PC-9 (cell line): Measurements from ENCODE around the gene LRRC46. TPM values are rescaled to one million over a fixed set of nuclear protein-coding genes. Genes with fewer than 3 reads are reported as not detected.

Source experiments
- BruUV-seq: library from RNA; stranded (reverse); fragments of 400-500 nt; replicated peaks from 2 replicates; lab custom pipeline; 2021; lab: Mats Ljungman, UMichigan
- CTCF ChIA-PET: fragments of 300-600 bp; sonication (Branson Sonifier 250); formaldehyde crosslinking; loops from one replicate; lab custom pipeline; 2022; ENCODE audit warnings: antibody characterized with exemption; lab: Charles Lee
- POLR2A ChIA-PET: fragments of 300-600 bp; sonication (Branson Sonifier 250); formaldehyde crosslinking; loops from one replicate; lab custom pipeline; 2022; ENCODE audit warnings: antibody characterized with exemption; ENCODE audit not compliant: unreplicated experiment; lab: Charles Lee
- DNase-seq, 2 experiments: peaks; one replicate each; pipeline versions ENCODE4 v3.0.0 to v3.0.0-alpha.2; 2015 to 2022; ENCODE audit warnings: mixed read lengths in 1 of 2
- H2AFZ ChIP-seq: fragments of 200-600 bp; sonication (generic); 2 replicates; pipeline ENCODE4 v1.8.1; 2017; ENCODE audit warnings: antibody characterized with exemption
- H3F3A ChIP-seq: fragments of 200-600 bp; sonication (generic); 2 replicates; pipeline ENCODE4 v1.8.1; 2017; ENCODE audit warnings: antibody characterized with exemption, mild to moderate bottlenecking, low read depth; ENCODE audit not compliant: insufficient read depth
- H3K27ac ChIP-seq: fragments of 200-600 bp; sonication (generic); 2 replicates; pipeline ENCODE4 v1.6.1; 2016; ENCODE audit warnings: mixed run types
- H3K27me3 ChIP-seq: fragments of 200-600 bp; sonication (generic); 2 replicates; pipeline ENCODE4 v1.6.1; 2016; ENCODE audit warnings: low read depth, mixed run types; ENCODE audit not compliant: insufficient read depth
- H3K36me3 ChIP-seq: fragments of 200-600 bp; sonication (generic); 2 replicates; pipeline ENCODE4 v1.6.1; 2016; ENCODE audit warnings: low read depth, mixed run types
- H3K4me1 ChIP-seq: fragments of 200-600 bp; sonication (generic); replicated peaks from 2 replicates; pipeline ENCODE4 v1.6.1; 2016; ENCODE audit warnings: mixed run types; ENCODE audit not compliant: insufficient read depth
- H3K4me2 ChIP-seq: fragments of 200-600 bp; sonication (generic); 2 replicates; pipeline ENCODE4 v1.6.1; 2017; ENCODE audit warnings: mixed run types
- H3K4me3 ChIP-seq: fragments of 200-600 bp; sonication (generic); 2 replicates; pipeline ENCODE4 v1.6.1; 2016; ENCODE audit warnings: mixed run types
- H3K79me2 ChIP-seq: fragments of 200-600 bp; sonication (generic); 2 replicates; pipeline ENCODE4 v1.6.1; 2017; ENCODE audit warnings: low read depth, mixed run types
- H3K9me2 ChIP-seq: fragments of 200-600 bp; sonication (generic); 2 replicates; pipeline ENCODE4 v1.8.1; 2017; ENCODE audit warnings: mild to moderate bottlenecking; ENCODE audit not compliant: insufficient read depth
- H3K9me3 ChIP-seq: fragments of 200-600 bp; sonication (generic); 2 replicates; pipeline ENCODE4 v1.8.1; 2016; ENCODE audit warnings: low read depth; ENCODE audit not compliant: insufficient read depth
- H4K20me1 ChIP-seq: fragments of 200-600 bp; sonication (generic); 2 replicates; pipeline ENCODE4 v1.8.1; 2017; ENCODE audit not compliant: insufficient read depth
- EZH2 ChIP-seq: fragments of 200-600 bp; sonication (generic); IDR thresholded peaks from 2 replicates; pipeline ENCODE4 v1.8.0; 2017; ENCODE audit warnings: antibody characterized with exemption, low read depth
- intact Hi-C: fragments of 100-400 bp; cut with micrococcal nuclease; formaldehyde crosslinking; loops from one replicate; pipeline ENCODE4 v1.10.0; 2022; ENCODE audit not compliant: unreplicated experiment
- total RNA-seq: library from RNA; stranded (reverse); gene quantifications from 2 replicates; pipeline ENCODE4 v1.2.3, GENCODE V29; 2021
- TF ChIP-seq, protein P1 (sequence below): fragments of 200-600 bp; sonication (generic); conservative IDR thresholded peaks from 2 replicates; pipeline ENCODE4 v1.6.1; 2017; ENCODE audit warnings: mixed run types, antibody characterized with exemption, mild to moderate bottlenecking, moderate library complexity

Gene LRRC46
- total RNA-seq, 1 experiment from 2014 or later, result 1.9 TPM

GRCh38 chr17:47806026-47806912 lies 25.2 kb upstream of the LRRC46 start:
- intact Hi-C loops, result no loop called here
- no peak for DNase-seq
- Histone ChIP-seq H3K9me3 (no peaks in the 10 kb centered on the region), H3F3A (peaks cover 37% of the 10 kb centered on the region), H3K27me3 (no peaks in the 10 kb centered on the region), H3K79me2 (no peaks in the 10 kb centered on the region), H3K4me2 (no peak overlapping the region), H3K4me3 (no peak overlapping the region), H3K9me2 (no peaks in the 10 kb centered on the region), H4K20me1 (no peaks in the 10 kb centered on the region), H3K36me3 (peaks cover 24% of the 10 kb centered on the region), H2AFZ (no peak overlapping the region), H3K27ac (no peak overlapping the region), H3K4me1 (peaks cover 28% of the 10 kb centered on the region)
- no TSS peak for BruUV-seq
- no peak for TF ChIP-seq EZH2
- TF ChIP-seq, protein P1, sequence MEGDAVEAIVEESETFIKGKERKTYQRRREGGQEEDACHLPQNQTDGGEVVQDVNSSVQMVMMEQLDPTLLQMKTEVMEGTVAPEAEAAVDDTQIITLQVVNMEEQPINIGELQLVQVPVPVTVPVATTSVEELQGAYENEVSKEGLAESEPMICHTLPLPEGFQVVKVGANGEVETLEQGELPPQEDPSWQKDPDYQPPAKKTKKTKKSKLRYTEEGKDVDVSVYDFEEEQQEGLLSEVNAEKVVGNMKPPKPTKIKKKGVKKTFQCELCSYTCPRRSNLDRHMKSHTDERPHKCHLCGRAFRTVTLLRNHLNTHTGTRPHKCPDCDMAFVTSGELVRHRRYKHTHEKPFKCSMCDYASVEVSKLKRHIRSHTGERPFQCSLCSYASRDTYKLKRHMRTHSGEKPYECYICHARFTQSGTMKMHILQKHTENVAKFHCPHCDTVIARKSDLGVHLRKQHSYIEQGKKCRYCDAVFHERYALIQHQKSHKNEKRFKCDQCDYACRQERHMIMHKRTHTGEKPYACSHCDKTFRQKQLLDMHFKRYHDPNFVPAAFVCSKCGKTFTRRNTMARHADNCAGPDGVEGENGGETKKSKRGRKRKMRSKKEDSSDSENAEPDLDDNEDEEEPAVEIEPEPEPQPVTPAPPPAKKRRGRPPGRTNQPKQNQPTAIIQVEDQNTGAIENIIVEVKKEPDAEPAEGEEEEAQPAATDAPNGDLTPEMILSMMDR, result no peak
- ChIA-PET POLR2A (no interaction called here), CTCF (no interaction called here)

GRCh38 chr17:47806913-47807255 lies 24.6 kb upstream of the LRRC46 start:
- no TSS peak for BruUV-seq
- DNase-seq, result no peak
- no peaks in the 10 kb centered on the region for H3K9me3 ChIP-seq
- H4K20me1 ChIP-seq, result no peaks in the 10 kb centered on the region
- ChIA-PET POLR2A (no interaction called here), CTCF (no interaction called here)
- H3K4me1 ChIP-seq, result peaks cover 35% of the 10 kb centered on the region
- peaks cover 43% of the 10 kb centered on the region for H3F3A ChIP-seq
- no peak overlapping the region for H3K4me3 ChIP-seq
- intact Hi-C loops, result no loop called here
- no peak overlapping the region for H3K4me2 ChIP-seq
- no peak overlapping the region for H3K27ac ChIP-seq
- H2AFZ ChIP-seq, result no peak overlapping the region
- H3K27me3 ChIP-seq, result no peaks in the 10 kb centered on the region
- no peaks in the 10 kb centered on the region for H3K9me2 ChIP-seq
- TF ChIP-seq, protein P1, result no peak
- TF ChIP-seq EZH2, result no peak
- no peaks in the 10 kb centered on the region for H3K79me2 ChIP-seq
- peaks cover 24% of the 10 kb centered on the region for H3K36me3 ChIP-seq

- no peak overlapping the region for H3K4me2 ChIP-seq
- no peaks in the 10 kb centered on the region for H3K27me3 ChIP-seq
- no peaks in the 10 kb centered on the region for H4K20me1 ChIP-seq
- H3K4me1 ChIP-seq, result peaks cover 40% of the 10 kb centered on the region
- TF ChIP-seq, protein P1, result no peak
- TF ChIP-seq EZH2, result no peak
- H3K4me3 ChIP-seq, result no peak overlapping the region
- no peaks in the 10 kb centered on the region for H3K9me2 ChIP-seq
- no peak overlapping the region for H3K27ac ChIP-seq
- peaks cover 46% of the 10 kb centered on the region for H3F3A ChIP-seq
- POLR2A ChIA-PET, result no interaction called here
- intact Hi-C loops, result no loop called here
- DNase-seq, result no peak
- H2AFZ ChIP-seq, result no peak overlapping the region
- peaks cover 24% of the 10 kb centered on the region for H3K36me3 ChIP-seq
- BruUV-seq, result no TSS peak
- no peaks in the 10 kb centered on the region for H3K79me2 ChIP-seq
- CTCF ChIA-PET, result no interaction called here
- H3K9me3 ChIP-seq, result no peaks in the 10 kb centered on the region
These were observed 24.0 kb upstream of the LRRC46 start for GRCh38 chr17:47807421-47807820.
